NT2/D1 (cell line): ENCODE measurements around the gene RIPOR3.

ENCODE experiments used
- DNase-seq: peaks from one replicate; pipeline ENCODE4 v3.0.0-alpha.2; 2011; ENCODE audit warnings: low read depth, low spot score
- H3K27me3 ChIP-seq: 2 replicates; pipeline ENCODE4 v1.6.0; 2011; ENCODE audit warnings: mild to moderate bottlenecking; ENCODE audit not compliant: insufficient read length, insufficient read depth
- H3K36me3 ChIP-seq: 2 replicates; pipeline ENCODE4 v1.6.1; 2011; ENCODE audit warnings: mild to moderate bottlenecking, low read length, mixed read lengths; ENCODE audit not compliant: insufficient read depth, insufficient read length
- H3K4me1 ChIP-seq: 2 replicates; pipeline ENCODE4 v1.5.1; 2011; ENCODE audit not compliant: insufficient read depth, insufficient read length
- H3K4me3 ChIP-seq: 2 replicates; pipeline ENCODE4 v1.5.1; 2011; ENCODE audit warnings: low read depth; ENCODE audit not compliant: insufficient read length
- H3K9ac ChIP-seq: 2 replicates; pipeline ENCODE4 v1.6.0; 2011; ENCODE audit warnings: low read depth; ENCODE audit not compliant: insufficient read length
- H3K9me3 ChIP-seq: 2 replicates; pipeline ENCODE4 v1.5.1; 2011; ENCODE audit warnings: mild to moderate bottlenecking, low read length; ENCODE audit not compliant: insufficient read depth
- SUZ12 ChIP-seq: IDR thresholded peaks from 2 replicates; pipeline ENCODE4 v1.6.1; 2011; ENCODE audit not compliant: insufficient read length, insufficient read depth; ENCODE audit errors: extremely low read depth
- YY1 ChIP-seq: IDR thresholded peaks from 2 replicates; pipeline ENCODE4 v1.6.1; 2011; ENCODE audit not compliant: insufficient read length, insufficient read depth
- ZNF274 ChIP-seq: IDR thresholded peaks from 2 replicates; pipeline ENCODE4 v1.6.1; 2011; ENCODE audit warnings: mild to moderate bottlenecking, low read depth, low read length

Gene RIPOR3

GRCh38 chr20:50610212-50610718, 81.1 kb downstream of the RIPOR3 start:
- Histone ChIP-seq H3K4me3 (no peak overlapping the region), H3K4me1 (no peaks in the 10 kb centered on the region), H3K9me3 (no peaks in the 10 kb centered on the region), H3K36me3 (no peaks in the 10 kb centered on the region), H3K27me3 (no peaks in the 10 kb centered on the region), H3K9ac (no peak overlapping the region)
- TF ChIP-seq ZNF274 (no peak), SUZ12 (no peak), YY1 (no peak)
- no peak for DNase-seq

GRCh38 chr20:50609438-50609989, 81.8 kb downstream of the RIPOR3 start:
- no peaks in the 10 kb centered on the region for H3K4me1 ChIP-seq
- H3K27me3 ChIP-seq, result no peaks in the 10 kb centered on the region
- no peak overlapping the region for H3K9ac ChIP-seq
- no peaks in the 10 kb centered on the region for H3K9me3 ChIP-seq
- no peak for DNase-seq
- H3K4me3 ChIP-seq, result no peak overlapping the region
- H3K36me3 ChIP-seq, result no peaks in the 10 kb centered on the region
- no peak for TF ChIP-seq SUZ12
- TF ChIP-seq ZNF274, result no peak
- no peak for TF ChIP-seq YY1

DNA sequence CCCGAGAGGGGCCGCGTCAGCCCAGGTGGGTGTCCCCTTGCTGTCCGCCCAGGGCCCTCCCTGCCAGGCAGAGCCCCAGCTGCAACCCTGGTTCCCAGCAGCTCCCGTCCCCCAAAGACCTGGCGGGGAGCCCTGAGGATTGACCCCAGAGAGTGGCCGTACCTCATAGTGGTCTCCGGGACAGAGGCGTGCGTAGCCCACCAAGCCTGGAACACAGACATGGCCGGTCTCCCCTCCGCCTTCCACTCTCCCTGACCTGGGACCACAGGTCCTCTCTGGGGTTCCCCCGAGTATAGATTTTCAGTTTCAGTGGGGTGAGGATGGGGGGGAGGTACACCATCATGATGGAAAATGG, 82.6 kb downstream of the RIPOR3 start:
- Histone ChIP-seq H3K36me3 (no peaks in the 10 kb centered on the region), H3K27me3 (no peaks in the 10 kb centered on the region), H3K9ac (no peak overlapping the region), H3K4me3 (no peak overlapping the region), H3K4me1 (no peaks in the 10 kb centered on the region), H3K9me3 (no peaks in the 10 kb centered on the region)
- no peak for DNase-seq
- TF ChIP-seq ZNF274 (no peak), SUZ12 (no peak), YY1 (no peak)

- TF ChIP-seq ZNF274 (no peak), SUZ12 (no peak), YY1 (no peak)
- H3K9ac ChIP-seq, result peak overlapping the region; percentile 29
- no peaks in the 10 kb centered on the region for H3K4me1 ChIP-seq
- no peaks in the 10 kb centered on the region for H3K27me3 ChIP-seq
- no peak for DNase-seq
- H3K9me3 ChIP-seq, result no peaks in the 10 kb centered on the region
- H3K4me3 ChIP-seq, result no peak overlapping the region
- no peaks in the 10 kb centered on the region for H3K36me3 ChIP-seq
Observed at GRCh38 chr20:50607850-50608749, 83.2 kb downstream of the RIPOR3 start.

GRCh38 chr20:50607436-50607835, 83.9 kb downstream of the RIPOR3 start:
- no peak overlapping the region for H3K4me3 ChIP-seq
- no peak for TF ChIP-seq ZNF274
- no peak for TF ChIP-seq SUZ12
- no peak for TF ChIP-seq YY1
- no peaks in the 10 kb centered on the region for H3K4me1 ChIP-seq
- DNase-seq, result no peak
- no peaks in the 10 kb centered on the region for H3K9me3 ChIP-seq
- H3K36me3 ChIP-seq, result no peaks in the 10 kb centered on the region
- no peak overlapping the region for H3K9ac ChIP-seq
- H3K27me3 ChIP-seq, result no peaks in the 10 kb centered on the region

DNA sequence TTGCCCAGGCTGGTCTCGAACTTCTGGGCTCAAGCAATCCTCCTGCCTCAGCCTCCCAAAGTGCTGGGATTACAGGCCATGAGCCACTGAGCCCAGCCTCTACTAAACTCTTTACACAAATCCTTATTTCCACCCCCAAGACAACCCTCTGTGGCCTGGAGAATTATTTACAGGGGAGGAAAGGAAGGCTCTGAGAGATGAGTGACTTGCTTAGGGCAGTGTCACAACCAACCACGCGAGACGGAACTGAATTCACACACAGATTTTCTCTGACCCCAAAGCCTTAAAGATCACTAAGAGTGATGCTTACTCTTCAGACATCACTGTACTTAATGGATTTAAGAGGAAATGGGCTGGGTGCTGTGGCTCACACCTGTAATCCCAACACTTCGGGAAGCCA, 86.2 kb downstream of the RIPOR3 start:
- Histone ChIP-seq H3K4me3 (no peak overlapping the region), H3K9me3 (no peaks in the 10 kb centered on the region), H3K27me3 (no peaks in the 10 kb centered on the region), H3K4me1 (peaks cover 6% of the 10 kb centered on the region), H3K36me3 (no peaks in the 10 kb centered on the region), H3K9ac (no peak overlapping the region)
- TF ChIP-seq ZNF274, result no peak
- no peak for TF ChIP-seq YY1
- TF ChIP-seq SUZ12, result no peak
- DNase-seq, result no peak

GRCh38 chr20:50604451-50604850, 86.9 kb downstream of the RIPOR3 start:
- DNase-seq, result no peak
- TF ChIP-seq YY1 (no peak), SUZ12 (no peak), ZNF274 (no peak)

More at GRCh38 chr20:50604451-50604850, 86.9 kb downstream of the RIPOR3 start:
- Histone ChIP-seq H3K27me3 (no peaks in the 10 kb centered on the region), H3K9me3 (no peaks in the 10 kb centered on the region), H3K9ac (no peak overlapping the region), H3K4me3 (no peak overlapping the region), H3K36me3 (no peaks in the 10 kb centered on the region), H3K4me1 (peaks cover 6% of the 10 kb centered on the region)
